Neural cell (in vitro differentiated cells): Measurements from ENCODE around the gene PTPRT. TPM values are rescaled to one million over a fixed set of nuclear protein-coding genes. Genes with fewer than 3 reads are reported as not detected.

Source experiments
- H2AFZ ChIP-seq: fragments of 200-600, 300-800 bp; sonication (generic), shearing (Covaris generic); 2 replicates; pipeline ENCODE4 v1.6.0; 2014; ENCODE audit warnings: low read depth, mild to moderate bottlenecking, antibody characterized with exemption, low read length, moderate library complexity
- H3F3A ChIP-seq: fragments of 200-600 bp; shearing (Covaris generic); 2 replicates; pipeline ENCODE4 v1.6.1; 2016; ENCODE audit warnings: mild to moderate bottlenecking, moderate library complexity, mixed read lengths, antibody characterized with exemption, low read length; ENCODE audit not compliant: insufficient read depth, poor library complexity, severe bottlenecking
- H3K27ac ChIP-seq: fragments of 200-600, 300-800 bp; sonication (generic), shearing (Covaris generic); 2 replicates; pipeline ENCODE4 v1.5.1; 2014; ENCODE audit warnings: mild to moderate bottlenecking, low read length, moderate library complexity
- H3K27me3 ChIP-seq: fragments of 300-800, 200-600 bp; sonication (generic), shearing (Covaris generic); 2 replicates; pipeline ENCODE4 v1.6.0; 2014; ENCODE audit warnings: mild to moderate bottlenecking, low read depth, low read length, moderate library complexity; ENCODE audit not compliant: insufficient read depth
- H3K36me3 ChIP-seq: fragments of 300-800, 200-600 bp; sonication (generic), shearing (Covaris generic); 2 replicates; pipeline ENCODE4 v1.5.1; 2014; ENCODE audit warnings: mild to moderate bottlenecking, antibody characterized with exemption, low read length, moderate library complexity; ENCODE audit not compliant: insufficient read depth
- H3K4me2 ChIP-seq: fragments of 300-800, 200-600 bp; sonication (generic), shearing (Covaris generic); 2 replicates; pipeline ENCODE4 v1.6.0; 2014; ENCODE audit warnings: mild to moderate bottlenecking, low read length
- H3K4me3 ChIP-seq: fragments of 300-800, 200-600 bp; sonication (generic), shearing (Covaris generic); 2 replicates; pipeline ENCODE4 v1.5.1; 2014; ENCODE audit warnings: mild to moderate bottlenecking, low read length, moderate library complexity
- H3K79me2 ChIP-seq: fragments of 200-600 bp; shearing (Covaris generic); replicated peaks from 2 replicates; pipeline ENCODE4 v1.6.0; 2014; ENCODE audit warnings: mild to moderate bottlenecking, low read length, moderate library complexity; ENCODE audit not compliant: insufficient read depth
- H3K9ac ChIP-seq: fragments of 300-800, 200-600 bp; sonication (generic), shearing (Covaris generic); 2 replicates; pipeline ENCODE4 v1.6.1; 2016; ENCODE audit warnings: mild to moderate bottlenecking, low read length, mixed read lengths
- H3K9me2 ChIP-seq: fragments of 200-600 bp; shearing (Covaris generic); 2 replicates; pipeline ENCODE4 v1.6.1; 2016; ENCODE audit warnings: mild to moderate bottlenecking, low read length, mixed read lengths; ENCODE audit not compliant: insufficient read depth
- H3K9me3 ChIP-seq: fragments of 200-600, 300-800 bp; sonication (generic), shearing (Covaris generic); 2 replicates; pipeline ENCODE4 v1.6.1; 2016; ENCODE audit warnings: mild to moderate bottlenecking, mixed run types, low read length, moderate library complexity, mixed read lengths
- H4K20me1 ChIP-seq: fragments of 200-600 bp; shearing (Covaris generic); 2 replicates; pipeline ENCODE4 v1.6.1; 2016; ENCODE audit warnings: mild to moderate bottlenecking, mixed run types; ENCODE audit not compliant: insufficient read depth
- EP300 ChIP-seq: fragments of 450-650 bp; conservative IDR thresholded peaks from 2 replicates; pipeline ENCODE4 v1.6.1; 2014; ENCODE audit warnings: antibody characterized with exemption, mild to moderate bottlenecking, moderate library complexity; ENCODE audit not compliant: poor library complexity, severe bottlenecking
- EZH2 ChIP-seq: fragments of 200-600, 300-800 bp; shearing (Covaris generic), sonication (generic); IDR thresholded peaks from 2 replicates; pipeline ENCODE4 v1.6.1; 2014; ENCODE audit warnings: antibody characterized with exemption, low read length, borderline replicate concordance, mild to moderate bottlenecking; ENCODE audit not compliant: insufficient read depth, poor library complexity, severe bottlenecking
- MXI1 ChIP-seq: fragments of 450-650 bp; conservative IDR thresholded peaks from 2 replicates; pipeline ENCODE4 v1.6.1; 2014; ENCODE audit warnings: antibody characterized with exemption, mild to moderate bottlenecking; ENCODE audit not compliant: poor library complexity, severe bottlenecking
- POLR2AphosphoS5 ChIP-seq: IDR thresholded peaks from 2 replicates; pipeline ENCODE4 v1.6.1; 2012
- RAD21 ChIP-seq: fragments of 450-650 bp; conservative IDR thresholded peaks from 2 replicates; pipeline ENCODE4 v1.6.1; 2014; ENCODE audit warnings: antibody characterized with exemption, mild to moderate bottlenecking, moderate library complexity
- SMC3 ChIP-seq: fragments of 450-650 bp; conservative IDR thresholded peaks from 2 replicates; pipeline ENCODE4 v1.6.1; 2014; ENCODE audit warnings: antibody characterized with exemption, mild to moderate bottlenecking, moderate library complexity; ENCODE audit not compliant: poor library complexity
- TAF1 ChIP-seq: IDR thresholded peaks from 2 replicates; pipeline ENCODE4 v1.6.1; 2012; ENCODE audit warnings: low read depth
- polyA plus RNA-seq: library from polyadenylated mRNA; depleted of rRNA; stranded (reverse); fragments of >200 nt; gene quantifications from 2 replicates; pipeline ENCODE4 v1.2.3, GENCODE V29; 2014
- TF ChIP-seq, protein P1 (sequence below): fragments of 450-650 bp; IDR thresholded peaks from 2 replicates; pipeline ENCODE4 v1.5.1; 2014; ENCODE audit warnings: antibody characterized with exemption, mild to moderate bottlenecking, moderate library complexity; ENCODE audit not compliant: poor library complexity, severe bottlenecking
- TF ChIP-seq, protein P2 (sequence below): IDR thresholded peaks from 2 replicates; pipeline ENCODE4 v1.6.1; 2012; ENCODE audit warnings: borderline replicate concordance

The PTPRT gene
- polyA plus RNA-seq, 1 donor from 2014 or later = 9.2 TPM

DNA sequence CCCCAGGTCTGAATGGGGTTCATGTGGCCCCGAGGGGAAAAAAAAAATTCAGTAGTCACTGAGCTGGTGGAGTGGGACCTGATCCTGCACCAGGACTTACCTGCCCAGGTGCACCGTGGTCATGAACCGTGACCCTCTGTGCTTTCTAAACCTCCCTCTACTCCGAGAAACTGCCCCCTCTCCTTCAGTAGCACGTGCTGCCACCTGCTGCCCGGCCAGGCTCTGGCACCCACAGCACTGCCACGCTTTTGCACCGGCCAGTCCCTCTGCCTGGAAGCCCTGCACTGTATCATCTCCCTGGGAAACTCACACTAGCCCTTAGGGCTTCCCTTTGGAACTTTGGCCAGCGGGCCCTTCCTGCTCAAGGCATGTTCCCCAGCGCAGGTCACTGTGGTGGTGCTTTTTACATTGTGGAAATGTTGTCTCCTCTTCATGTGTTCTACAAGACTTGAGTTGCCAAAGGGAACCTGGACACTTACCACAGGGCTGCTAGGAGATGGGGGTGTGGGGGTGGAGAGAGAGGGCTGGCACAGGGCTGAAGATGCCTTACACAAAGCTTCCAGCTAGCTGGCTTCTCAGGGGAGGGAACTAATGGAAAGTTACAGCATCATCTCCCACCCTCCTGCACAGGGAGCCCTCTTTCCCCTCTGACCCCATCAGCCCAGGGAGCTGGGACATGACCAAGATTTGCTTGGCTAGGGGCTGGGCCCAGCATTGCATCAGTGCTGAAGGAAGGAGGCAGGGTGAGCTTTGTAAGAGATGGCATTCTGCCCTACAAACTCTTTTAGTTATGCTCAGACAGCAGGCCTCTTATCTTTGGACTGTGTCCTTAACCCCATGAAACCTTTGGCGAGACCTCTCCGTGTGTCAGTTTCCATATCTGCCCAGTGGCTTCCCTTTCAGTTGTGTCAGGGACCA is 2.5 kb upstream of the PTPRT start:
- Histone ChIP-seq H3K27me3 (peaks cover 36% of the 10 kb centered on the region), H3K9me3 (no peaks in the 10 kb centered on the region), H3F3A (no peaks in the 10 kb centered on the region), H2AFZ (no peak overlapping the region), H3K9ac (no peak overlapping the region), H3K36me3 (no peaks in the 10 kb centered on the region), H4K20me1 (no peaks in the 10 kb centered on the region), H3K79me2 (no peaks in the 10 kb centered on the region), H3K4me2 (no peak overlapping the region), H3K4me3 (no peak overlapping the region), H3K27ac (no peak overlapping the region), H3K9me2 (no peaks in the 10 kb centered on the region)
- TF ChIP-seq RAD21 (peak; percentile 53), SMC3 (peak; percentile 67), EZH2 (no peak)
- TF ChIP-seq, protein P1, sequence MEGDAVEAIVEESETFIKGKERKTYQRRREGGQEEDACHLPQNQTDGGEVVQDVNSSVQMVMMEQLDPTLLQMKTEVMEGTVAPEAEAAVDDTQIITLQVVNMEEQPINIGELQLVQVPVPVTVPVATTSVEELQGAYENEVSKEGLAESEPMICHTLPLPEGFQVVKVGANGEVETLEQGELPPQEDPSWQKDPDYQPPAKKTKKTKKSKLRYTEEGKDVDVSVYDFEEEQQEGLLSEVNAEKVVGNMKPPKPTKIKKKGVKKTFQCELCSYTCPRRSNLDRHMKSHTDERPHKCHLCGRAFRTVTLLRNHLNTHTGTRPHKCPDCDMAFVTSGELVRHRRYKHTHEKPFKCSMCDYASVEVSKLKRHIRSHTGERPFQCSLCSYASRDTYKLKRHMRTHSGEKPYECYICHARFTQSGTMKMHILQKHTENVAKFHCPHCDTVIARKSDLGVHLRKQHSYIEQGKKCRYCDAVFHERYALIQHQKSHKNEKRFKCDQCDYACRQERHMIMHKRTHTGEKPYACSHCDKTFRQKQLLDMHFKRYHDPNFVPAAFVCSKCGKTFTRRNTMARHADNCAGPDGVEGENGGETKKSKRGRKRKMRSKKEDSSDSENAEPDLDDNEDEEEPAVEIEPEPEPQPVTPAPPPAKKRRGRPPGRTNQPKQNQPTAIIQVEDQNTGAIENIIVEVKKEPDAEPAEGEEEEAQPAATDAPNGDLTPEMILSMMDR = peak; percentile 64

DNA sequence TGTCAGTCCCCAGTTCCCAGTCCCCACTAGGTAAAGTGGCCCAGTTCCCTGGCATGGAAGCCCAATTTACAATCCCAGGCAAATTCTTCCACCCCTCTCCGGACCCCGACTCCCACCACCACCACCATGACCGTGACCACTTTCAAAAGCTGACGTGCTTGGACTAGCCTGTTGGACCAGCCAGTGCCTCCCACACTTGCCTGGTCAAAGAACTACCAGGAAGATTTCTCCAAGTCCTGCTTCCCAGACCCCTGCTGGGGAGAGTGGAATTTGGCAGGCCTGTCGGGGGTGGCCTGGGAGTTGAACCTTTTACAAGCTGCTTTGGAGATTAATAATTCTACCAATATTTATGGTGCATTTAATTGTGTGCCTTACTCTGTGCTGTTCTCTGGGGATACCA is 1.4 kb upstream of the PTPRT start:
- Histone ChIP-seq H3K9me2 (no peaks in the 10 kb centered on the region), H4K20me1 (no peaks in the 10 kb centered on the region), H3K4me2 (no peak overlapping the region), H2AFZ (no peak overlapping the region), H3K9ac (no peak overlapping the region), H3K27ac (no peak overlapping the region), H3F3A (peaks cover 3% of the 10 kb centered on the region), H3K4me3 (peak overlapping the region; percentile 78), H3K79me2 (no peaks in the 10 kb centered on the region), H3K9me3 (no peaks in the 10 kb centered on the region), H3K36me3 (no peaks in the 10 kb centered on the region), H3K27me3 (peaks cover 36% of the 10 kb centered on the region)
- TF ChIP-seq RAD21 = no peak
- no peak for TF ChIP-seq TAF1
- TF ChIP-seq MXI1 = no peak
- no peak for TF ChIP-seq EZH2
- TF ChIP-seq, protein P2, sequence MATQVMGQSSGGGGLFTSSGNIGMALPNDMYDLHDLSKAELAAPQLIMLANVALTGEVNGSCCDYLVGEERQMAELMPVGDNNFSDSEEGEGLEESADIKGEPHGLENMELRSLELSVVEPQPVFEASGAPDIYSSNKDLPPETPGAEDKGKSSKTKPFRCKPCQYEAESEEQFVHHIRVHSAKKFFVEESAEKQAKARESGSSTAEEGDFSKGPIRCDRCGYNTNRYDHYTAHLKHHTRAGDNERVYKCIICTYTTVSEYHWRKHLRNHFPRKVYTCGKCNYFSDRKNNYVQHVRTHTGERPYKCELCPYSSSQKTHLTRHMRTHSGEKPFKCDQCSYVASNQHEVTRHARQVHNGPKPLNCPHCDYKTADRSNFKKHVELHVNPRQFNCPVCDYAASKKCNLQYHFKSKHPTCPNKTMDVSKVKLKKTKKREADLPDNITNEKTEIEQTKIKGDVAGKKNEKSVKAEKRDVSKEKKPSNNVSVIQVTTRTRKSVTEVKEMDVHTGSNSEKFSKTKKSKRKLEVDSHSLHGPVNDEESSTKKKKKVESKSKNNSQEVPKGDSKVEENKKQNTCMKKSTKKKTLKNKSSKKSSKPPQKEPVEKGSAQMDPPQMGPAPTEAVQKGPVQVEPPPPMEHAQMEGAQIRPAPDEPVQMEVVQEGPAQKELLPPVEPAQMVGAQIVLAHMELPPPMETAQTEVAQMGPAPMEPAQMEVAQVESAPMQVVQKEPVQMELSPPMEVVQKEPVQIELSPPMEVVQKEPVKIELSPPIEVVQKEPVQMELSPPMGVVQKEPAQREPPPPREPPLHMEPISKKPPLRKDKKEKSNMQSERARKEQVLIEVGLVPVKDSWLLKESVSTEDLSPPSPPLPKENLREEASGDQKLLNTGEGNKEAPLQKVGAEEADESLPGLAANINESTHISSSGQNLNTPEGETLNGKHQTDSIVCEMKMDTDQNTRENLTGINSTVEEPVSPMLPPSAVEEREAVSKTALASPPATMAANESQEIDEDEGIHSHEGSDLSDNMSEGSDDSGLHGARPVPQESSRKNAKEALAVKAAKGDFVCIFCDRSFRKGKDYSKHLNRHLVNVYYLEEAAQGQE = no peak
- TF ChIP-seq POLR2AphosphoS5 = no peak
- TF ChIP-seq, protein P1 = no peak
- TF ChIP-seq SMC3 = no peak
- TF ChIP-seq EP300 = no peak
